Kidney (tissue), 14 donors: ENCODE data around the gene SSPN. TPM values are rescaled to one million over a fixed set of nuclear protein-coding genes. Genes with fewer than 3 reads are reported as not detected.
A peak's percentile ranks its signal among the peaks of the same experiment; 100 is the strongest.

ENCODE experiments used
- DNase-seq, 5 donors: peaks; one replicate each; pipeline ENCODE4 v3.0.0-alpha.2; 2013 to 2020
- FAIRE-seq: peaks from 2 replicates; lab custom pipeline; 2012; peaks lifted over from hg19 to GRCh38; lab: Jason Lieb, UNC
- H3K27ac ChIP-seq, 2 donors: one replicate each; pipeline ENCODE4 v1.7.0; 2013; ENCODE audit warnings: low read depth in 2 of 2, low read length in 2 of 2, inconsistent platforms in 1 of 2
- H3K27me3 ChIP-seq: one replicate; pipeline ENCODE4 v1.7.1; 2013; ENCODE audit warnings: low read length, inconsistent platforms; ENCODE audit not compliant: control insufficient read depth, insufficient read depth
- H3K36me3 ChIP-seq, 3 donors: one replicate each; pipeline versions ENCODE4 v1.7.0 to v1.7.1; 2013; ENCODE audit warnings: low read length in 3 of 3, control low read depth in 1 of 3, inconsistent platforms in 1 of 3; ENCODE audit not compliant: insufficient read depth in 3 of 3, control insufficient read depth in 2 of 3
- H3K4me1 ChIP-seq, 3 donors: one replicate each; pipeline versions ENCODE4 v1.7.0 to v1.7.1; 2013; ENCODE audit warnings: low read length in 3 of 3, inconsistent platforms in 1 of 3, low read depth in 1 of 3; ENCODE audit not compliant: control insufficient read depth in 2 of 3, insufficient read depth in 2 of 3
- H3K4me3 ChIP-seq, 3 donors: one replicate each; pipeline versions ENCODE4 v1.7.0 to v1.8.1; 2013; ENCODE audit warnings: low read length in 3 of 3, control low read depth in 1 of 3, inconsistent platforms in 1 of 3
- H3K9ac ChIP-seq, 3 donors: one replicate each; pipeline versions ENCODE4 v1.7.0 to v1.7.1; 2013; ENCODE audit warnings: low read length in 3 of 3, control low read depth in 1 of 3, inconsistent platforms in 1 of 3
- H3K9me3 ChIP-seq, 3 donors: one replicate each; pipeline versions ENCODE4 v1.7.0 to v1.7.1; 2013; ENCODE audit warnings: low read length in 3 of 3, control low read depth in 1 of 3, inconsistent platforms in 1 of 3; ENCODE audit not compliant: control insufficient read depth in 2 of 3, insufficient read depth in 1 of 3
- CTCF ChIP-seq: IDR thresholded peaks from 3 replicates; pipeline ENCODE4 v1.5.1; 2012; ENCODE audit warnings: mild to moderate bottlenecking, moderate library complexity, borderline replicate concordance; ENCODE audit not compliant: insufficient read depth; ENCODE audit errors: extremely low read depth
- intact Hi-C: fragments of 100-400 bp; cut with DNase I; formaldehyde crosslinking; loops from one replicate; pipeline ENCODE4 v1.11.1; 2022
- polyA plus RNA-seq: library from polyadenylated mRNA; stranded (reverse); fragments of 350-450 nt; fragmentation: Illumina TruSeq; extraction: RNeasy Lipid Tissue Mini Kit (QIAGEN cat#74804); gene quantifications from one replicate; pipeline ENCODE4 v1.2.3, GENCODE V29; 2014; ENCODE audit warnings: low read depth, low replicate concordance; ENCODE audit not compliant: insufficient read depth
- total RNA-seq: library from RNA; stranded (reverse); fragmentation: NEBNext Ultra II Directional; extraction: Animal tissue kit (Norgen Biotek cat#: 25700); gene quantifications from one replicate; pipeline ENCODE4 v1.2.1, GENCODE V29; 2021
- donor health status: control.
- donor health status: control.
- donor health status: control.
- donor health status: control.
- donor health status: control.
- donor health status: DM: yes; HTN: yes; CAD: no.
- donor health status: Normal renal cell carcinoma (clear cell type).

The SSPN gene
- total and polyA plus RNA-seq, 2 donors from 2014 or later, result 3.2 to 17.8 TPM

- H3K4me3 ChIP-seq, result peak overlapping the region; percentile 80 to 94 (median 89)
- H3K9ac ChIP-seq, result peak overlapping the region in 2 of 3 donors; percentile 34 to 70
- H3K36me3 ChIP-seq, result no peaks in the 10 kb centered on the region
- H3K9me3 ChIP-seq, result no peaks in the 10 kb centered on the region
- FAIRE-seq (no peak), DNase-seq (no peak)
- H3K4me1 ChIP-seq, result peaks cover 0 to 7% (median 3%) of the 10 kb centered on the region in 3 donors
- peak overlapping the region; percentile 80 to 81 for H3K27ac ChIP-seq
- TF ChIP-seq CTCF, result no peak
- intact Hi-C loops, result no loop called here
- H3K27me3 ChIP-seq, result no peaks in the 10 kb centered on the region
Observed at GRCh38 chr12:26196421-26196716, 996 bp downstream of the SSPN start.

GRCh38 chr12:26197832-26198231, 2.5 kb downstream of the SSPN start:
- H3K27ac ChIP-seq, result no peak overlapping the region
- TF ChIP-seq CTCF, result no peak
- no peaks in the 10 kb centered on the region for H3K27me3 ChIP-seq
- peaks cover 0 to 7% (median 3%) of the 10 kb centered on the region in 3 donors for H3K4me1 ChIP-seq
- H3K9ac ChIP-seq, result no peak overlapping the region
- no peaks in the 10 kb centered on the region for H3K36me3 ChIP-seq
- no peak overlapping the region for H3K4me3 ChIP-seq
- intact Hi-C loops, result no loop called here
- DNase-seq (no peak), FAIRE-seq (no peak)
- no peaks in the 10 kb centered on the region for H3K9me3 ChIP-seq

- FAIRE-seq (no peak), DNase-seq (no peak)
- H3K9me3 ChIP-seq, result no peaks in the 10 kb centered on the region
- H3K36me3 ChIP-seq, result no peaks in the 10 kb centered on the region
- H3K4me3 ChIP-seq, result no peak overlapping the region
- H3K27ac ChIP-seq, result no peak overlapping the region
- intact Hi-C loops, result no loop called here
- no peaks in the 10 kb centered on the region for H3K27me3 ChIP-seq
- H3K9ac ChIP-seq, result no peak overlapping the region
- TF ChIP-seq CTCF, result no peak
- peaks cover 0 to 7% (median 3%) of the 10 kb centered on the region in 3 donors for H3K4me1 ChIP-seq
Observed at GRCh38 chr12:26198742-26199141, 3.4 kb downstream of the SSPN start.

GRCh38 chr12:26203167-26203780, 7.9 kb downstream of the SSPN start:
- H3K9me3 ChIP-seq, result no peaks in the 10 kb centered on the region
- no peak overlapping the region for H3K4me3 ChIP-seq
- intact Hi-C loops, result no loop called here
- FAIRE-seq, result no peak
- no peak for DNase-seq
- TF ChIP-seq CTCF, result no peak
- H3K27me3 ChIP-seq, result no peaks in the 10 kb centered on the region
- H3K4me1 ChIP-seq, result no peaks in the 10 kb centered on the region
- no peaks in the 10 kb centered on the region for H3K36me3 ChIP-seq
- H3K9ac ChIP-seq, result no peak overlapping the region
- H3K27ac ChIP-seq, result no peak overlapping the region
